HG03095 (cell line): Measurements from ENCODE around the gene CNST.

Experiments
- ATAC-seq: cut with Tn5 transposase; IDR thresholded peaks from one replicate; pipeline ENCODE4 v1.9.1; 2021; ENCODE audit warnings: moderate library complexity; ENCODE audit not compliant: unreplicated experiment

Gene CNST

DNA sequence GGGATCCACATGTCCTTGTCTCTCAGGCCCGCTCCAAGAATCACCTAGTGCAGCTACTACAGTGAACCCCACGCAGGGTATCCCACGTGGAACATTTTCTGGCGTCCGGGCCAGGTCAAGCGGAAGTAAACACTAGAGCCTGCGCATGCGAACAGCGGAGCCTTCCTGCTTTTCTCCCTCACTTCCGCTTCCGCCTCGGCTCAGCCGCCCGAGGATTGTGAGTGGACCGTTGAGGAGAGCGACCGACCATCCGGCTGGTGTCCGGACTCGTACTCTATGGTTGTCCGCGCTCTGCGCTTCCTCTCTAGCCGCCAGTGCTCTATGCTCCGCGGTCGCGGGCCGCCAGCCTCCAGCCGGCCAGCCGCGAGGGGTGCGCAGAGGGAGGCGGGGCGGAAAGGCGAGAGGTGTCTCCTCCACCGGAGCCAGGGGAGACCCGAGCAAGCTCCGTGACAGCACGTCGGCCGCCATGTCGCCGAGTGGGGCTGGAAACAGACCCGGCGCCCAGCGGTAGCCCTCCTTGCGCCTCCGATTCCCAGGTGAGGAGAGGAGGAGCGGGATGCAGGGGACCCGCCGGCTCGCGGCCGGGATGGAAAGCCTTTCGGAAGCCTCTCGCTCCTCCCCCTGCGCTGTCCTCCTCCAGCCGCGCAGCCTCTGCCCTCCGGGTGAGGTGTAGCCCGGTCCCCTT, at the start of gene CNST, which contains the start of gene TFB2M:
Gene CNST, plus strand, starts transcription at position 329 of the 685 bp plus-strand sequence. CDS start 25,107 bp downstream, outside the sequence.
Gene TFB2M, minus strand, starts transcription at position 134 of the 685 bp plus-strand sequence. Its CDS starts 123 bp downstream, at position 11.
- peak; percentile 91 for ATAC-seq

DNA sequence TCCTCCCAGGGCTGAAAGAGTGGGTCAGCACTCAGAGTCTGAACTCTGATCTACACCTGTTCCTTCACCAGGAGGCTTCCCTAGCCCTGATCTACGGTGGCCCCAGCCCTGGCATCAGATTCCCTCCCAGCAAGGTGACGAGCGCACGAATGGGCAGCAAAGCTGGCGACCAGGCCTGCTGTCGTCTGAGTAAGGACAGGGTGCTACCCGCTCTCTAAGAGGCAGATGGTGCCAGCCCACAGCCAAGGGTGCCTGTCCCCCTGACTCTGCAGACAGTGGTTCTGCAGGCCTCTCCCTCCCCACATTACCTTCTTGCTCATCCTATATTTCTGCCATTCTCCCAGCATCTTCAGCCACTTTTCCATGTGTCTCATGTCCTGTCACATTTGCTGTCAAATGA, 48.9 kb upstream of the CNST start:
- no peak for ATAC-seq

GRCh38 chr1:246518456-246519205, 47.6 kb upstream of the CNST start:
- ATAC-seq = no peak

DNA sequence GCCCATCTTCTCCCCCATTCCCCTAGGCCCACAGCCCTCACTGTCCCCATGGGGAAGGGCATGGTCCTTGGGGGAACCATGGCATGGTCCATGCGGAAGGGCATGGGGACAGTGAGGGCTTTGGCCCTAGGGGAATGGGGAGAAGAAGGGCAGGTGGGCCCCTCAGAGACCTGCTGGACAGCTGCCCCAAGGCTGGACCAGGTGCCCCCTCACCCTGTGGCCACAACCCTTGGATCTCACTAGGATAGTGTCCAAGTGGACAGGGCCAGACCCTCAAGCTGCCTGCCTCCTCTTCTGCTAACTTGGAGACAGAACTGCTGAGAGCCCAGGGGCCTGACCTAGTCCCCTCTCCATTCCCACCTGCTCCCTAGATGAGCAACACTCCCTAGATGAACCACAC, 46.7 kb upstream of the CNST start:
- no peak for ATAC-seq

GRCh38 chr1:246526380-246526779, 39.9 kb upstream of the CNST start:
- ATAC-seq = no peak

DNA sequence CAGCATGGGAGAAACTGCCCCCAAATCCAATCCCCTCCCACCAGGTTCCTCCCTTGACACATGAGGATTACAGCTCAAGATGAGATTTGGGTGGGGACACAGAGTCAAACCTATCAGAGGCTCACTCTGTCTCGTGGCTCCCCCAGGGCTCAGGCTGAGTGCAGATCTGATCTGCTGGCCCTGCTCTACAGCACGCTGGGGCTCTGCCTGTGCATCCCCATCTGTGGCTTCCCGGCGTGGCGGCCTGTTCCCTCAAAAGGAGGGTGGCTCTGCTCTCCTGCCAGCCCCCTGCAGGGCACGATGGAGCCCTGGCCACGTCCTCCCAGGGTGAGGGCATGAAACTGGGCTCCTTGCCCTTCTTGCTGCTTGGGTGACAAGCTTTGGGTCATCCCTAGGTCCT, 39.3 kb upstream of the CNST start:
- ATAC-seq = no peak

- ATAC-seq = no peak
Measured at GRCh38 chr1:246527402-246528088, 38.7 kb upstream of the CNST start.

DNA sequence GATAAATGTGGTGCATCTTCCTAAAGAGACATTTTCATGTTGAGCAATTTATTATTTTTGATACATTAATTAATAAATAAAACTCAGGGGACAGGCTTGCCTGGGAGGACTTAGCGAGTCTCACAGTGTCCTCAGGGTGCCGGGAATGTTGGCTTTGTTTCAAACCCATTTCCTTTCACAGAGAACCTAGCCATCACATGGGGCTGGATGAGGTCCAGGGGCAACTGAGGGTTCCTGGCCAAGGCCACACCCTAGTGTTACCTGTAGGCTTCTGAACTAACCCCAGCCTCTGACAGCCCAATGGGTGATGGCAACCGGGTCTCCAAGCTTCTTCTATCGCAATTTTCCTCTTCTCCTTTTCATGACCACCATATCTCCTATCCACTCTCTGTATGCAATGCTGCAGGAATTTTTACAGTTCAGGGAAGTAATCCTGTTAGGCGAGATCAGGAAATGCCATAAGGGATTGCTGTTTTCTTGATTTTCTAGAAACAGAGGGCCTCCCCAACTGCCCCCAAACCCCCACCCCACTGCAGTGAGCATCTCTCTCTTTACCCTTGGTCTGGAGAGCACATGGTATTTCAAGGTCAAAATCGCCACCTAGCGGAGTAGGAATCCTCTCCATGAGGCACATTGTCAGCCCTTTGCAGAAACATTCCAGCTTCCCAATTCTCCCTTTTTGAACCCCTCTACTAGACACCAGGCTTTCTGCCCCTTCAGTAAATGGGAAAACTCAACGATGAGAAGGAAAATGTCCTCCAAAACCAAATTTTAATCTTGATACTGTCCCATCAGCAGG, 37.1 kb upstream of the CNST start:
- no peak for ATAC-seq

DNA sequence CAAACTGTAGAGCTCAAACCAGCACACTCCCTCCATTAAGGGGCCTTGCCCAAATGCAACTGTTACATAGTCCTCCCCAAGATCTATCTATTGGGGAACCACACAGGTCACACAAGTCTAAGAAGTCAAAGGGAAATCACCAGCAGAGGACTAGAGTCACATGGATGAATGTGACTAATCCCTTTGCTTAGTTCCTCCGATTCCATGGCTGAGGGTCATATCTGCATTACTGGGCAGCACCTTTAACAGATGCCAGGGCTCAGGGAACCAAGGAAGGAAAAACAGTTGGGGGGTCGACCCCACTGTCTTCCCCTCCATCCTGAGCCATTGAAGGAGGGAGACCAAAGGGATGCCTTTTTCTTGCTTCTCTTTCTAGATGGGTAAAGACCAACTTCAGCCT, 35.8 kb upstream of the CNST start:
- no peak for ATAC-seq

DNA sequence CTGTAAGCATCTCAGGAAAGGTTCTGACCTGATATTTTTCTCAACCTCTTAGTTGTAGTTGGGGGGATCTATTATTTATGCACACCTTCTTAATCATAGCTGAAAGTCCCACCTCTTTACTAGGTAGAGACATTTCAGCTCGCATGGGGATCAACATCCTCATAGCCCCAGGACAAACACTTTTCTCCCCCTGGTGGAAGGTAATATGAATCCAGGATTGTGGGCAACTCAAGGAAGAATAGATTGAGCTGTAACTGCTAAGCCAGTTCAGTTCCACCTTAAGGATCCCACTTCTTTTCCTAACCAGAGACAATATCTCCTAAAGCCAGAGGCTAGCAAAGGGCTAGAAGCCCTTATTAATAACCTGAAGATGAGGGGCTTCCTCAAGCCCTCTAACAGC, 33.7 kb upstream of the CNST start:
- no peak for ATAC-seq

- no peak for ATAC-seq
Measured at GRCh38 chr1:246533371-246533905, 32.8 kb upstream of the CNST start.

GRCh38 chr1:246534114-246534513, 32.1 kb upstream of the CNST start:
- ATAC-seq = no peak

GRCh38 chr1:246537441-246537840, 28.8 kb upstream of the CNST start:
- ATAC-seq = no peak

DNA sequence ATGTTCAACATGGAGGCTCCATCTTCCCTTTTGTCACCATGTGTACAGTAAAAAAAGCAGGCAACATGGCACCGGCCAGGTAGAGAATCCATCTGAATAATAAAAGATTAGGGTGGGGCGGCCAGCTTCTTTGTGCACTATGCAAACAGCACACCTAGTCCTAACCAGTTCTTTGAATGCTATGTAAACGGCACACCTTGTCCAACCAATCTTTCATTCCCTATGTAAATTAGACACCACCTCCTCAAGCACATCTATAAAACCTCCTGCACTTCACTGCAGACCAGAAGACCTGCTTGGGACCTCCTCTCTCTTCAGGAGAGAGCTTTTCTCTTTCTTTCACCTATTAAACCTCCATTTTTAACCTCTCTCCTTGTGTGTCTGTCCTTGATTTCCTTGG, 28.4 kb upstream of the CNST start:
- no peak for ATAC-seq

GRCh38 chr1:246540738-246541491, 25.3 kb upstream of the CNST start:
- no peak for ATAC-seq

- no peak for ATAC-seq
Measured at GRCh38 chr1:246544001-246544400, 22.3 kb upstream of the CNST start.

DNA sequence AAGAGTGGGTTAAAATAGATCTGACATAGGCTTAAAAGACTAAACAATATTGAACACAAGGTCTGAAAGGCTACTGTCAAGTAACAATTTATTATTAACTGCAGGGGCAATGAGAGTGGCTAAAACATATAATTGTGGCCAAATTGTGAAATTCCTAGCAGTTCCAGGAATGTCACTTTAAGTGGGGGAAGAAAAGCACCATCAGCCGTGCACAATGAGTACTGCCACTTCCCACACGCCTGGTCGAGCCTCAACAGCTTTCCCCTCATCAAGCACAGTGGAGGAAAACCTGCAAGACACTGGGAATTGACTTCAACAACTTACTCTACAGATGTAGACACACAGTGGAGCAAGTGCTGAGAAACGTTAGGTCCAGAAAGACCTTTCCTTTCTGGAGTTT, 16.6 kb upstream of the CNST start:
- no peak for ATAC-seq

- ATAC-seq = no peak
Measured at GRCh38 chr1:246550402-246550801, 15.9 kb upstream of the CNST start.

DNA sequence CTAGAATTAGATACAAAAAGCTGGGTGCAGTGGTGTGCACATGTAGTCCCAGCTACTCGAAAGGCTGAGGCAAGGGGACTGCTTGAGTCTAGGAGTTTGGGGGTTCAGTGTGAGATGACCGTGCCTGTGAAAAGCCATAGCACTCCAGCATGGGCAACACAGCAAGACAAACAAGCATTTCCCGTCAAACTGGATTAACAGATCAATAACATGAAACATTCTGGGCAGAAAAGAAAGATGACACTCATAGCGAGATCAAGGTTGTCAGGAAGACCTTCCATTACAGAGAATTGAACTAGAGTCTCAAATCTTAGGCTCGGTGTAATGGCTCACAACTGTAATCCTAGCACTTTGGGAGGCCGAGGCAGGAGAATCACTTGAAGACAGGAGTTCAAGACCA, 14.1 kb upstream of the CNST start:
- no peak for ATAC-seq

DNA sequence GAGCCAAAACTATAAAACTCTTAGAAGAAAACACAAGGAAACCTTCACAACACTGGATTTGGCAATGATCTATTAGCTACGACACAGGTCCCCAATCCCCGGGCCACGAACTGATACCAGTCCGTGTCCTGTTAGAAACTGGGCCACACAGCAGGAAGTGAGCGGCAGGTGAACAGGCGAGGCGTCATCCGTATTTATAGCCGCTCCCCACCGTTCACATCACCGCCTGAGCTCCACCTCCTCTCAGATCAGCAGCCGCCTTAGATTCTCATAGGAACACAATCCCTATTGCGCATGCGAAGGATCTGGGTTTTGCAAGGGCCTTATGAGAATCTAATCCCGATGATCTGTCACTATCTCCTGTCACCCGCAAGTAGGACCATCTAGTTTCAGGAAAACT, 12.1 kb upstream of the CNST start:
- no peak for ATAC-seq
